ENCODE data around the gene BRK1.
"Not testable (repeated sequence)": the region's sequence is repeated elsewhere in the genome, so short reads cannot be mapped to it uniquely, and the experiment has no call there.

Gene BRK1

DNA sequence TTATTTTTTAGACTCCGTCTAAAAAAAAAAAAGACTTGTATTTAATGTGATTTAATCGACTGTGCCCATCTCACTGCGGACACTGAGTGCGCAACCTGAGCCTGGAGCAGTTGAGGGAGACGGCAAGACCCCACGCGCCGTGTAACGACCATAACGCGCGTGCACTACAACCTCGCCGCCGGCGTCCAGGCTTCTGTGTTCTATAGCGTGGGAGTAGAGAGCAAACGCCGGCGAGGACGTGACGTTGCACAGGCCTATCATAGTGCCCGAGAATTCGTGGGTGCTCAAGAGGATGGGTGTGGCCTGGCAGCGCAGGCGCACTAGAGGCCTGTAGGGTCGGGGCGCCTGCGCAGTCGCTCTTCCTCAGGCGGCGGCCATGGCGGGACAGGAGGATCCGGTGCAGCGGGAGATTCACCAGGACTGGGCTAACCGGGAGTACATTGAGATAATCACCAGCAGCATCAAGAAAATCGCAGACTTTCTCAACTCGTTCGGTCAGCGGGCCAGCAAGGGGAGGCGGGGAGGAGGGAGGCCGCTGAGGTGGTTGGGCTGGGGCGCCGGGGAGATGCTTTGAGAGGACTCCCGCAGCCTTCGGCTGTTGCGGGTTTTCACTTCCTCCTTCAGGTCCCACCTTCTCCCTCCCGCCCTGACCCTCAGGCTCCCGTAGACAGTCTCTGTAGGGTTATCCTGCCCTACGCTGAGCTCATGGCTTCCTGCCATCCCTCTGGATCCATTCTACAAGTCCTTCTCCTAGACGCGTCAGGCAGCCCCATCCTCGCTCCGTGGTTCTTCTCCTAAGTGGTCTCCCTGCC lies at the start of gene BRK1:
BRK1 (plus strand) TSS at position 350 of the 812 bp plus-strand sequence; CDS start at position 377, 27 bp downstream.
- DNase-seq (ENCODE audit: low read depth): peak; percentile 88
- peak within 1 kb of the TSS; percentile 97 for H3K4me3 ChIP-seq (ENCODE audit: low read depth, low read length)

DNA sequence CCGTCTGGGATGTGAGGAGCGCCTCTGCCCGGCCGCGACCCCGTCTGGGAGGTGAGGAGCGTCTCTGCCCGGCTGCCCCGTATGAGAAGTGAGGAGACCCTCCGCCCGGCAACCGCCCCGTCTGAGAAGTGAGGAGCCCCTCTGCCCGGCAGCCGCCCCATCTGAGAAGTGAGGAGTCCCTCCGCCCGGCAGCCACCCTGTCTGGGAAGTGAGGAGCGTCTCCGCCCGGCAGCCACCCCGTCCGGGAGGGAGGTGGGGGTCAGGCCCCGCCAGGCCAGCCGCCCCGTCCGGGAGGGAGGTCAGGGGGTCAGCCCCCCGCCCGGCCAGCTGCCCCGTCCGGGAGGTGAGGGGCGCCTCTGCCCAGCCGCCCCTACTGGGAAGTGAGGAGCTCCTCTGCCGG lies 45.4 kb upstream of the BRK1 start:
- H3K4me3 ChIP-seq (ENCODE audit: low read depth, low read length); DNase-seq (ENCODE audit: low read depth): not testable (repeated sequence)

DNA sequence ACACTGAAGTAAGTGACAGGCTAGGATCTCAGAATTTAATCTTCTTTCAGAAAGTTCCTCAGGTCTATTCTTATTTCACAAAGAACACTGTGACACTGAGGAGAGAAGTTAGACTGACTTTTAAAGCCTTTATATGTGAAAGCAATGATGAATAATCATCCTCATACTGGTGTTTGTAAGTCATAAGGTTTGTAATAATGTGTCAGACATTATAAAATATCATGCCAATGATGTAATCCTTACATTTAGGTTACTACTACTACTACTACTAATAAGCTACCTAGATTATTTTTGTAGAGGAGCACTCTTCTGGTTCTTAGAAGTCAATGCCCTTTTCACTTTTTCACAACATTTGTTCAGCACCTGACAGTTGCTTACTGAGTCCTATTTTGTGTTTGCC lies 40.8 kb upstream of the BRK1 start:
- no peak overlapping the region for H3K4me3 ChIP-seq (ENCODE audit: low read depth, low read length)
- DNase-seq (ENCODE audit: low read depth): no peak

DNA sequence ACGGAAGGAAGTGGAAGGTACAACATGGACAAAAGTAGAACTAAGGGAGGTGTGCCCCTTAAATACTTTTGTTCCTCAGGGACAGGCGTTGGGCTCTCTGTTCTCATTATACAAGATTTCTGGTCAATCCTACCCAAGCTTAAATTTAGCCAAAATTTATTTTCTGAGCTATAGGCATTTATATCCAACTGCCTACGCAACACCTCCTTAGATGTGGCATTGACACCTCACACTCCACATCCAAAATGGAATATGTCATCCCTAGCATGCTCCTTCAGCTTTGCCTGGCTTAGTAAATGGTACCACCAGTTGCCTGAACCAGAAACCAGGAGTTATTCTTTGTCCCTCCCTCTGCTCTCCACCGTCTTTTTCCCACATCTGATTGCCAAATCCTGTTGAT lies 33.6 kb upstream of the BRK1 start:
- H3K4me3 ChIP-seq (ENCODE audit: low read depth, low read length): no peak overlapping the region
- DNase-seq (ENCODE audit: low read depth): no peak

DNA sequence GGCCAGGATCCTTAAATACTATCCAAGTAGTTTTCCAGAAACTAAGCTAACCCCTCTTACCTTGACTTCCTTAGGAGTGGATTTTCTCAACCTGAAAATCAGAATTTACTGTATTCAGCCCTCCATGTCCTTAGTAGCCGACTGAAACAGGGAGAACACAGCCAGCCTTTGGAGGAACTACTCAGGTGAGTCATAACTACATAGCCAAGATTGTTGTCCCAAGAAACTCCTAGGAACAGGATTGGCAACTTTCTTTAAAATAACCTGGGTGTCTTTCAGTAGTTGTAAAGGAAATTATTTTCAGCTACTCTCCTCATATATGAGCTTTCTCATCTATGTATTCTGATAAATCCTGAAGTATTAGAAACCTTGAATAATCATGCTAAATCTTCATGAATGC lies 29.7 kb upstream of the BRK1 start:
- no peak for DNase-seq (ENCODE audit: low read depth)
- H3K4me3 ChIP-seq (ENCODE audit: low read depth, low read length): no peak overlapping the region

GRCh38 chr3:10088256-10088655 lies 27.2 kb upstream of the BRK1 start:
- H3K4me3 ChIP-seq (ENCODE audit: low read depth, low read length): no peak overlapping the region
- no peak for DNase-seq (ENCODE audit: low read depth)

DNA sequence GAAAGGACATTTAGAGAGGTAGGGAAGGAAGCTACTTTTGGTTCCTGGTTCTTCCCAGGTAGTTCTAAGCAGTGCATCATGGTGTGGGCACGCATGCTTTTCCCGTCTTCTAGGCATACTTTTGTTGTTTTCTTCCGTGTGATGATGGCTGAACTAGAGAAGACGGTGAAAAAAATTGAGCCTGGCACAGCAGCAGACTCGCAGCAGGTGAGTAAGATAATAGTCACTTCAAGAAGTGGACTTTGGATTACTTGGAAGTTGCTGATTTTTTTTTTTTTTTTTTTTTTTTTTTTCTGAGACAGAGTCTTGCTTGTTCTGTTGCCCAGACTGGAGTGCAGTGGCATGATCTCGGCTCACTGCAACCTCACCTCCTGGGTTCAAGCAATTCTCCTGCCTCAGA lies 25.3 kb upstream of the BRK1 start:
- H3K4me3 ChIP-seq (ENCODE audit: low read depth, low read length): no peak overlapping the region
- no peak for DNase-seq (ENCODE audit: low read depth)

GRCh38 chr3:10090774-10091173 lies 24.7 kb upstream of the BRK1 start:
- H3K4me3 ChIP-seq (ENCODE audit: low read depth, low read length); DNase-seq (ENCODE audit: low read depth): not testable (repeated sequence)

DNA sequence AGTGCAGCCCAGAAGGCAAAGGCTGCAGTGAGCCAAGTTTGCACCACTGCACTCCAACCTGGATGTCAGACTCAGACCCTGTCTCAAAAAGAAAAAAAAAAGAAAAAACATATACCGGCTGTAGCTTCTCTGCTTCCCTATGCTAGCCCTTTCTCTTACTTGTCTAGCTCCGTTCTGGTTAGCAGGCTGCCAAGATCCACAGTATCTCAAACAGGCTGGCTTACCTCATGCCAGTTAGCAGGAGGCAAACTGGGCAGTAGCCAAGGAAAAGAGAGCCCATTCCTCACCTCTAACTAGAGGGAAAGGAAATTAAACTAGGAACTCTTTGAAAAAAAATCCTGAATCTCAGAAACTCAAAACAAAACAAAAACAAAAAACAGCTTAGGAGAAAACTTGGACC lies 24.1 kb upstream of the BRK1 start:
- DNase-seq (ENCODE audit: low read depth); H3K4me3 ChIP-seq (ENCODE audit: low read depth, low read length): not testable (repeated sequence)

GRCh38 chr3:10093678-10094077 lies 21.8 kb upstream of the BRK1 start:
- H3K4me3 ChIP-seq (ENCODE audit: low read depth, low read length): no peak overlapping the region
- no peak for DNase-seq (ENCODE audit: low read depth)

DNA sequence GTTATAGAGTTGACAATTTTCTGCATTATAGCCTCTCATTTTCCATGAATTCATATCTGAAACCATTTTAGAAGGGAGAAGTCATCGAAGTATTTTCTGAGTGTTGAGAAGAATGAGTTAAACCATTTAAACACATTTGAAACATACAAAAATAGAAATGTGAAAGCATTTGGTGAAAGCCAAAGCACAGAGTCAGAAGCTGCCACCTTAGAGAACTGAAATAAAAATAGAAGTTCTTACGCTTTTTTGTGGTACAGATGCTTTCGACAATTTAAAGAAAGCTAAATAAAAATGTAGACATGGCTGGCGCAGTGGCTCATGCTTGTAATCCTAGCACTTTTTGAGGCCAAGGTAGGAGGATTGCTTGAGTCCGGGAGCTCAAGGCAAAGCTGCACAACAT lies 16.4 kb upstream of the BRK1 start:
- no peak overlapping the region for H3K4me3 ChIP-seq (ENCODE audit: low read depth, low read length)
- no peak for DNase-seq (ENCODE audit: low read depth)

- H3K4me3 ChIP-seq (ENCODE audit: low read depth, low read length): no peak overlapping the region
- DNase-seq (ENCODE audit: low read depth): no peak
Measured at GRCh38 chr3:10106919-10107318, 8.6 kb upstream of the BRK1 start.

DNA sequence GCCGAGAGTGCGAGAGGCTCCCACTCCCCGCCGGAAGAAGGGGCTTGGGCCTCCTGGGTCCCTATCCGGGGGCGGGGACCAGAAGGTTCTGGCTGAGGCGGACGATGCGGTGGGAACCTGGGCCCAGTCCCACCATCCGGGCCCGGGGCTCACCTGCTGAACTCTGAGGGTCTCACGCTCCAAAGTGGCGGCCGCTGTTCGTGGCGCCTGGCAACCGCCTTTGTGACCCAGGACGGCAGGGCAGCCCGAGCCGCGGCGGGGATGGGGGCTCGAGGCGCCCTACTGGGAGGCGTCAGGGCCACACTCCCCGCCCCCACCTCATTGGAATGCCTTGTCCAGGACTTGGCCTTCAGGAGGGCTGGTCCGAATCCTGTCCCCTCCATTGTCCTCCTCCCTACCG lies 7.4 kb upstream of the BRK1 start, which contains the start of gene FANCD2OS:
FANCD2OS (minus strand) TSS at position 165 of the 400 bp plus-strand sequence. CDS start 3,481 bp downstream, outside the sequence.
- DNase-seq (ENCODE audit: low read depth): no peak
- H3K4me3 ChIP-seq (ENCODE audit: low read depth, low read length): no peak within 1 kb of the TSS

GRCh38 chr3:10116138-10116460 lies 624 bp downstream of the BRK1 start:
- DNase-seq (ENCODE audit: low read depth): no peak
- peak overlapping the region; percentile 97 for H3K4me3 ChIP-seq (ENCODE audit: low read depth, low read length)

DNA sequence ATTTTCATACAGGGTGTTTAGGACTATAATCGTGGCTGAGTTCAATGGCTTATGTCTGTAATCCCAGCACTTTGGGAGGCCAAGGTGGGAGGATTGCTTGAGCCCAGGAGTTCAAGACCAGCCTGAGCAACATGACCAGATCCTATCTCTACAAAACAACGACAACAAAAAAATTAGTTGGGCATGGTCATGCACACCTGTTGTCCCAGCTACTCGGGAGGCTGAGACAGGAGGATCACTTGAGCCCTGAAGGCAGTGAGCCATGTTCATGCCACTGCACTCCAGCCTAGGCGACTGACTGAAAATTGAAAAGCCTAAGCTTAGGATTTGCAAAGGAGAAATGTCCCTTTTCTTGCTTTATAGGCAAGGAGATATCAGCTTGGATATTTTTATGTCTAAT lies 1.5 kb downstream of the BRK1 start:
- DNase-seq (ENCODE audit: low read depth): no peak
- no peak overlapping the region for H3K4me3 ChIP-seq (ENCODE audit: low read depth, low read length)

GRCh38 chr3:10119376-10119775 lies 3.9 kb downstream of the BRK1 start:
- H3K4me3 ChIP-seq (ENCODE audit: low read depth, low read length): no peak overlapping the region
- DNase-seq (ENCODE audit: low read depth): no peak

DNA sequence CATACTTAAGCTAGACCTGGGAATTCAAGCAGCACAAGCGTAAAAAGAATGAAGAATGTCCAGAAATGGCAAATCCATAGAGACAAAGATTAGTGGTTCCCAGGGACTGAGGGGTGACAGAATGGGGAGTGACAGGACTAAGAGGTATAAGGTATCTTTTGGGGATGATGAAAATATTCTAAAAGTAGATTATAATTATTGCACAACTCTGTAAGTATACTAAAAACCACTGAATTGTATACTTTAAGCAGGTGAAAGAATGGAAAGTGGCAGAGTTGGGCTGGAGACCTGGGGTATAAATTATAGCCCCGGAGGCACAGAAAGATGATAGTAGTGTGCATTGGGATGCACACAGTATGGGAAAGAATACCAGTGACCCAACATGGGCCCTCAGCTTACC lies 5.6 kb downstream of the BRK1 start:
- DNase-seq (ENCODE audit: low read depth): no peak
- H3K4me3 ChIP-seq (ENCODE audit: low read depth, low read length): no peak overlapping the region

GRCh38 chr3:10122724-10123123 lies 7.2 kb downstream of the BRK1 start:
- no peak overlapping the region for H3K4me3 ChIP-seq (ENCODE audit: low read depth, low read length)
- DNase-seq (ENCODE audit: low read depth): no peak

GRCh38 chr3:10135872-10136271 lies 20.4 kb downstream of the BRK1 start:
- DNase-seq (ENCODE audit: low read depth); H3K4me3 ChIP-seq (ENCODE audit: low read depth, low read length): not testable (repeated sequence)

- no peak for DNase-seq (ENCODE audit: low read depth)
- H3K4me3 ChIP-seq (ENCODE audit: low read depth, low read length): no peak overlapping the region
Measured at GRCh38 chr3:10136426-10137005, 21.0 kb downstream of the BRK1 start.

DNA sequence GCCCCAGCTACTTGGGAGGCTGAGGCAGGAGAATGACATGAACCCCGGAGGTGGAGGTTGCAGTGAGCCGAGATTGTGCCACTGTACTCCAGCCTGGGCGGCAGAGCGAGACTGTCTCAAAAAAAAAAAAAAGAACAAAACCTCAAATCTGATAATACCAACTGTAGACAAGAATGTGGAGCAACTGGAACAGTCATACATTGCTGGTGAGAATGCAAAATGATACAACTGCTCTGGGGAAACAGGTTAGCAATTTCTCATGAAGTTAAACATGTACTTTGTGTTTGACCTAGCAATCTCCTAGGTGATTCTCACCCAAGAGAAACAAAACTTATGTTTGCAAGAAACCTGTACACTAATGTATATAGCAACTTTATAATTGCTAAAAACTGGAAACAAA lies 21.7 kb downstream of the BRK1 start:
- H3K4me3 ChIP-seq (ENCODE audit: low read depth, low read length): no peak overlapping the region
- DNase-seq (ENCODE audit: low read depth): no peak
